Stimulated activated CD8-positive, alpha-beta memory T cell treated with anti-CD3 and anti-CD28 coated beads, Interleukin-7, amount 100 ng/mL, for 1 hour (primary cell): ENCODE data around the gene C2orf76.

Experiments
- DNase-seq, 2 donors: peaks; one replicate each; pipeline ENCODE4 v3.0.0-alpha.2; 2020; ENCODE audit warnings: low read depth in 2 of 2

C2orf76 gene

DNA sequence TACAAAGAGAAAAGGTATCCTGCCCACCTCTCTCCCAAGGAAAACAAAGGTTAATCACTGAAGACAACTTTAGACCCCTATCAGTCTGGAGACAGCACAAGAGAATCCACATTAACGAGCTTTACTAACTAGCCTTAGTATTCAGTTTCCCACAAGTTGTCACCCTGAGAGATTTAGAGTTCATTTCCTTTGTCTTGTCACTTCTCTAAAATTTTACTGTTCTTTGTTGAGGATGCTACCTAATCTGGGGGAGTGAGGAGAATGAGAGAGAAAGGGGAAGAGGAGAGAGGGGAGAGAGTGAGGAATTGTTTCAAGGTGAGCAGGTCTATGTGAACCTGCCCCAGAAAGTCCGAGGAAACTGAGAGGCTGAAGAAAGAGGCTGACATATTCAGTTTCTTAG, 28.4 kb downstream of the C2orf76 start:
- no peak for DNase-seq

DNA sequence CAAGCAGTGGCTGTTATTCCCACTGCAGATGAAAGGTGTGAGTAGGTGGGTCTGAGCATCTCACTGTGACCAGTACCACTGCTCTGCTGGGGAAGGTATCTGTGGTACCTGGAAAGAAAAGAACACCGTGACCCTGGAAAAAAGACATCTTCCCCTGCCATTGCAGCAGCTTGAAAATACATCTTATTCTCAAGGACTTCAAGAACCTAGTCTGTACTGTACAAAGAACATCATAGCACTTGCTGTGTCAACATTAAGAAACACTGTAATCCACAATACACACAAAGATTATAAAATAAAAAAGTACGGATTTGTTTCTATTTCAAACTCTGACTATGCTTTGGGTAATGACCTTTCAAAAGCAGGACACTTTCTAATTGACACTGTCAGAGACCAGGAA, 28.9 kb downstream of the C2orf76 start:
- no peak for DNase-seq

DNA sequence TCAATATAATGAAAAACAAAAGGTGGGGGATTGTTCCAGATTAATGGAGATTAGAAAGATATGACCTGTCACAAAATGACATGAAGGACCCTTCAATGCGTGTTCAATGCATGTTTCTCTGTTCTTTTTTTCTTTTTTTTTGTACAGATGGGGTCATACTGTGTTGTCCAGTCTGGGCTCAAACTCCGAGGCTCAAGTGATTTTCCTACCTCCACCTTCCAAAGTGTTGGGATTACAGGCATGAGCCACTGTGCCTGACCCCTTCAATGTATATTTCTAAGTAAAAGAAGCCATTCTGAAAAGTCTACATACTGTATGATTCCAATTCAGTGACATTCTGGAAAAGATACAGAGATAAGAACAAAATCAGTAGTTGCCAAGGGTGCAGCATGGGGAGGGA, 32.8 kb downstream of the C2orf76 start:
- DNase-seq: no peak

DNA sequence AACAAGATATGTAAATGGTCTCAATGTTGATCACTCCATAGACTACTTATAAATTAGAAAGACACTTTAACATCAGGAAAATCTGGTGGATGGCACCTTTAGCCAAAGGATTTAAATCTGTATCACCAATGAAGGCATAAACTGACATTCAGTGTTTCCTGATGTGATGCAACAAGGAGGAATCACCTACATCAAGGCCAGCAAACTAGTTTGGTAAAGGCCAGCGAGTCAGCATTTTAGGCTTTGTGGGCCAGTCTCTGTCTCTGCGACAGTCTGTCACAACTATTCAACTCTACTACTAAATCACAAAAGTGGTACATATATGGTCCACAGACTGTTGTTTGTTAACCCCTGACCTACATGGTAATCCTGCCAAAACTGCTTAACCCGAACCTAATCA, 33.3 kb downstream of the C2orf76 start:
- DNase-seq: no peak

DNA sequence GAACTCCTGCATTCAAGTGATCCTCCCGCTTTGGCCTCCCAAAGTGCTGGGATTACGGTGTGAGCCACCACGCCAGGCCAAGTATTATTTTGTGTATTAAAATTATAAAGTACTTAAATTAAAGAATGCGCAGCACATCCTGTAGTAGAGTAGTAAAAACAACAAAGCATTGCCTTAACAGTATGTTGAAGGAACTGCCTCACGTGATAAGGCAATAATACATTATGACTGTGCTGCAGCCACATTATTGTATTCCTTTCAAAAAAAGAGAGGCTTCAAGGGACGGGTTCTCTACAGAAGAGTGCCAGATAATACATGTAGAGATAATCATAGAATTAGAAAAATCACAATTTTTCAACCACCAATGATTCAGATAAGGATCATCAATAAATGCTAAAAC, 33.7 kb downstream of the C2orf76 start:
- no peak for DNase-seq

DNA sequence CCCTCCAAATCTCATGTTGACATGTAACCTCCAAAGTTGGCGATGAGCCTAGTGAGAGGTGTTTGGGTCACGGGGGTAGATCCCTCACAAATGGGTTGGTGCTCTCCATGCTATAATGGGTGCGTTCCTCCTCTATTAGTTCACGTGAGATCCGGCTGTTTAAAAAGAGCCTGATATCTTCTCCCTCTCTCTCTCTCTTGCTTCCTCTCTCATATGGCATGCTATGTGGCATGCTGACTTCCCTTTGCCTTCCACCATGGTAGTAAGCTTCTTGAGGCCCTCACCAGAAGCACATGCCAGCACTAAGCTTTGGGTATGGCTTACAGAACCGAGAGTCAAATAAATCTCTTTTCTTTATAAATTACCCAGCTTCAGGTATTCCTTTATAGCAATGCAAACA, 39.2 kb downstream of the C2orf76 start:
- DNase-seq: no peak

DNA sequence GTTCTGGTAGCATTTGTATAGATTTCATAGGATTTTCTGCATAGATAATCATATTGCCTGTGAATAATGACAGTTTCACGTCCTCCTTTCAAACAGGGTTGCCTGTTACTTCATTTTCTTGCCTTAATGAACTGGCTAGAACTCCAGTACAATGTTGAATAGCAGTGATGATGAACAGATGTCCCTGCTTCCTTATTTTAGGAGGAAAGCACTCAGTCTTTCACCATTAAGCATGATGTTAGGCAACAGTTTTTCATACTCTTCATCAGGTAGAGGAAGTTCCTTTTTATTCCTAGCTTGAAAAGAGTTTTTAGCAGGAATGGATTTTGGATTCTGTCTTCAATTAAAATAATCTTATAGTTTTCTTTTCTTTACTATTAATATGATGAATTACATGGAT, 39.7 kb downstream of the C2orf76 start:
- DNase-seq: no peak

DNA sequence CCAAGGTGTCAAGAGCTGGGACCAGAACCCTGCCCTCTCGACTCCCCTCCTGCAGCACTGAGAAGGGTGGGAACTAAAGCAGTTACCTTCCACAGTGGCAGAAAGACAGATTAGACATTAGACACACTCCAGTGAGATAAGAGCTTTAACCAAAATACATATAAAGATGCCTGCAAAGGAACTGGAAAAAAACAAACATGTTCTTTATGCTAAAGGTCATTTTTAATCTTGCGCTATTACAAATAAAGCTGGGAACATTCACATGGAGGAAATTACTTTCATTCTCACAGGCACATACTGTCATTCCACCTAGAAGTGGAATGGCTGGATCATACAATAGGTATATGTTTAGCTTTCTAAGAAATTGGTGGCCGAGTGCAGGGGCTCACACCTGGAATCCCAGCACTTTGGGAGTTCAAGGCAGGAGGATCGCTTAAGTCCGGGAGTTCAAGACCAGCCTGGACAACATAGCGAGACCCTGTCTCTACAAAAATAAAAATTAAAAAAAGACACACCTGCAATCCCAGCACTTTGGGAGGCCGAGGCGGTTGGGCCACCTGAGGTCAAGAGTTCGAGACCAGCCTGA, 41.9 kb downstream of the C2orf76 start:
- DNase-seq: no peak

DNA sequence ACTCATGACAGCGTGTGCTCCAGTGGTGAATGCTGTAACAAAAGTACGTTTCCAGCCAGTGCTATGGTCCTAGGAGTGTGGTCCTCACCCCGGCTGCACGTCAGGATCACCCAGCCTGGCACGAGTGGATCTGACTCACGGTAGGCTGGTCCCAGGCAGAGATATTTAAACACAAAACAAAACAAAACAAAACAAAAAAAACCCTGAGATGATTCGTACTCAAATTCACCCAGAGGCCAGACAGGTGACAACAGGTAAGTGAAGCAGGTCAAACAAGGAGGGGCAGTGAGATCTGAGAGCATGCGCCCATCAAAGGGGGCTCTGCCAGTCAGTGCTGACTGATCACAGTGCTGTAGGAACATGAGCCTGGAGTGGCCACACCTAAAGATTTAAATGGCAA, 43.2 kb downstream of the C2orf76 start:
- no peak for DNase-seq

DNA sequence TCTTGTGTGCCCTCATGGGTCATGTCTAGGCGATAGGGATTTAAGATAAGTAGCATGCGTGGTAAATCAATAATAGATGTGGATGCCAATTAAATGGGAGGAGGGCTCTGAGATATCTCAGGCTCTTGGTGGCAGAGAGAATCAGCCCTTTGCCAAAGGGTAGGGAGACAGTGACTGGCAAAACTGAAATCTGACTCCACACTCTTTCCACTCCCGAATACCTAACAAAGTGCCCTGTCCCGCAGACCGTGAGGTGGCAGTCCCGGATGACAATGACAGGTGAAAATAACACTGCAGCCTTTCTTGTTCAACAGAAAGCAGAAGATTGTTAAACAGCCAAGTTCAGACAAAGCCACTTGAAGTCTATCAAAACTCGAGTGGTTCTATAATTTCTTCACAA, 47.0 kb downstream of the C2orf76 start:
- no peak for DNase-seq

DNA sequence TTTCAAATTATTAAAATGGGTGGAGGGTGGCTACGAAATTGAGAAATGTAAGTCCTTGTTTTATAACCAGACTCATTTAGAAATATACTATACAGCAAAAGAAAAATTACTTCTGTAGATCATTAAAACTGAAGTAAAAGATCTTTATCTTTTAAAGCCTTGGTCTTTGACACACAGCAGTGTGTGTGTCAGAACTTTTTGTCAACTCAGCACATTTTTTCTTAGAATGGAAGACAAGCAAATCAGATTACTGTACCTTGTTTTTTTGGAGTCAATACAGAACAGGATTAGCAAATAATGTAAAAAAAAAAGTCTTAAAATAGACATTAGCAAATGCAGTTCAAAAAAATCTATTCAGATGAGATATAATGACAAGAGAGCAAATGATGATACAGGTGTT, 49.1 kb downstream of the C2orf76 start:
- no peak for DNase-seq

DNA sequence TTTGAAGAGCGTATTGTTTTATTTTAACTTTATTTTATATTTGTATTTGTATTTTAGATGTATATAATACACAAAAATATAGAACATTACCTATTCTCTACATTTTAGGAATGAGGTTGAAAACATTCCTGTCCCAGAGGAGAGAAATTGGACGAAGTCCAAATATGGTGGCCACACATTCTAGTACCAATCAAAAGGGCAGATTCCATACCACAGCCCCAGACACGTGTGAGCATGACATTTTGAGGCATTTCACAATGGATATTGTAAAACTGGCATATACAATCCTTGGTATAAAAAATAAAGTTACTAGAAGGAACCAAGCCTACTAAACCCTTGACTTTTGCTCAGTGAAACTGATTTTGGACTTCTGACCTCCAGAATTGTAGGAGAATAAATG, 50.6 kb downstream of the C2orf76 start:
- no peak for DNase-seq

DNA sequence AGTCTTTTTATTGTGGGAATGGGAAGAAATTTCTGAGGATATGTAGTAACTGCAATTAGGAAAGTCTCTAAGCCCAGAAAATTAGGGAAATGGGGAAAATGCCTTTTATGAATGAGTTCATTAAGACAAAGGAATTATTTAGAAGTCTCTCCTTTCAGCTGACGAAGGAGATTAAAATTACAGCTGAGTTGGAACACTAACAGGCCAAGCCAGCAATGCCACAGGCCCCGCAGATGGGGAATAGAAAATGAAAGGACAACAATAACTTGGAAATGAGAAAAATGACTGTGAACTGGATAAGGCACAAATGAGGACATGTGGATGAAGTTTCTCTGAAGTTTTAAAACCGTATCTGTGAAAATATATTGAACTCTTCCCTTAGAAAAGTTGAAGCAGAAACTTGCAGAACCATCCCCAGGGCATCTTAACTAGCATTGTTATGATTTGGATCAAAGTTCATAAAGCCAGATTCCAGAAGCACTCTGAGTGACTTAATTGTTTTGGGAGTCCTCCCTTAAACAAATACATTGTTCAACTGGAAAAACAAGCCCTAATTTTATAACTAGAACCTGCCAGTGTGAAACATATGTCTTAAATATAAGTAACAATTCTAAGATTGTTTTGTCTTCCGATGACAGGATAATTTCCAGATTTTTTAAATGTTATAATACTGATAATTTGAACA, 51.3 kb downstream of the C2orf76 start:
- no peak for DNase-seq

DNA sequence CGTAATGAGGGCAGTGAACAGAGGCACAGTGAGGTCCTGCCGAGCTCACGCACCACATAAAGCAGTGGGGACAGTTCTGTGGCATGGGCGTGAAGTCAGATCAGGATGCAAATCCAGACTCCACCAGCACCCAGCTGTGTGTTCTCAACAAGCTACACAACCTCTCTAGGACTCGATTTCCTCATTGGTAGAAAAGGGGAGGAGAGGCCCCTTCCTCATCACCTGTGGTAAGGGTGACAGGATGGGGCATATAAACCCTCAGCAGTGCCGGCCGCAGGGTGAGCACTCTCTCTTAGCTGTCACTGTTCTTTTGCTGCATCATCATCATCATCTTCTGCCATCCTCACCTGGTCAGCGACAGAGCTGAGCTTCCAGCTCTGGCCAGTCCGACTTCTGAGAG, 54.8 kb downstream of the C2orf76 start:
- no peak for DNase-seq

DNA sequence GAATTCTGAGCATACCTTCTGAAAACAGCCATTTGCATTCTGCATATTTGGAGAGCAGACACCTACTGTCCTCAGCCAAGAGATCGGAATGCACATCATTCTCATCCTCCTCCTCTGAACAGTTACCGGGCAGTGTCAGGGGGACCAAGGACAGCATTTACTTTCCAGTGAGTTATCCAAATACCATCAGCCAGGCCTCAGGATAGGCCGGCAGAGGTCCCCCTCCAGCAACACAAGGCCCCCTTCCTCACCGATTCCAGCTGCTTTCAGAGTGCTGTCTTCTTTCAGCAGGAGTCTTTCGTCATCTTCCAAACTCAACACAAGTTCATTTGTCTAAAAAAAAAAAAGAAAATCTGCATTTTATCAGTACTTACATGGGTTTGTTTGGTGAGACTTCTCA, 55.3 kb downstream of the C2orf76 start:
- no peak for DNase-seq

DNA sequence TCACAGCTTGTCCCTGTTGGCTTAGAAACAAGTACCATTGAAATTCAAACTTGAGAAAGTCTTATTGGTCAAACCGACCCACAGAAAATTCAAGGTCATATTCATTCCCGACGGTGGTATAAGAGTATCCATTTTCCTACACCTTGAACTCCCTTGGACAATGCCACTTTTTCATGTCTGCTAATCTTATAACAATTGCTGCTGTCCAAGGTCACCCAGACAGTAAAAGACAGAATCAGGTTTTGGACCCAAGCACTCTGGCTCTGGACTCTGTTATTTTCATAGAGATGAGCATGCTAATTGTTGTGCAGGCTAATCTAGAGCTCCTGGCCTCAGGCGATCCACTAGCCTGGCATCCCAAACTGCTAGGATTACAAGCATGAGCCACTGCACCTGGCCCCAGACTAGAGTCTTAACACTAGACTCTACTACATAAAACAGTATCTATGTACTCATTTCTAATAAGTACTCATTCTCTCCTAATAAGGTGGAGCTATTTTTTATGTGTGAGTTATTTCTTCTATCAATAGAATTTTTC, 57.8 kb downstream of the C2orf76 start:
- DNase-seq: no peak

DNA sequence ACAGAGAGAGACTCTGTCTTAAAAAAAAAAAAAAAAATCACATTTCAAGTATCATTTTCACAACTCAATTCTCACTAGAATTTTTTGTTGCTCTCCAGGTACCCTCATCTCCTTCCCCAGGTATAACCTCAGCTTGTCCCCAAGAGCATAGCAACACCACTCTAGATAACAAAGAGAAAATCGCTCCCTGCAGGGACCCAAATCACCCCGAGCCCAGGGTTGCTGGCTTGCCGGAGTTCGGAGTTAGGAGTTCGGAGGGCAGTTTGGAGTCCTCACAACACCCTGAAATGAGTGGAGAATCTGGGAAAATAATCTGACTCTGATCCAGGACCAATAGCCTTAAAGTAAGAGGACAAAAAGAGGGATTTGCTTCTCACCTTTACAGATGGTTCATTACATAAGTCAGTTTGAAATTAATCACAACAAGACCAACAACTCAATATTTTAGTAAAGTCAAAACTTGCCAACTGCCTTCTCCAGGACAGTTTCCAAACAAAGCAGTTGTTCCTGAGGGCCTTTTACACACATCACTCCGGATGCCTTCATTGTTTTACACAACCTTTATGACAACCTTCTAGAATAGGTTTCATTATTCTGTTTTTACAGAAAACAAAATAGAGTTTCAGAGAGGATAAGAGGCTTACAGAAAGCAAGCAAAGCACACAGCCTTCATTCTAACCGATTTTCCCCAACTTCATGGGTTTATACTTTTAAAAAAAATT, 59.1 kb downstream of the C2orf76 start:
- no peak for DNase-seq

DNA sequence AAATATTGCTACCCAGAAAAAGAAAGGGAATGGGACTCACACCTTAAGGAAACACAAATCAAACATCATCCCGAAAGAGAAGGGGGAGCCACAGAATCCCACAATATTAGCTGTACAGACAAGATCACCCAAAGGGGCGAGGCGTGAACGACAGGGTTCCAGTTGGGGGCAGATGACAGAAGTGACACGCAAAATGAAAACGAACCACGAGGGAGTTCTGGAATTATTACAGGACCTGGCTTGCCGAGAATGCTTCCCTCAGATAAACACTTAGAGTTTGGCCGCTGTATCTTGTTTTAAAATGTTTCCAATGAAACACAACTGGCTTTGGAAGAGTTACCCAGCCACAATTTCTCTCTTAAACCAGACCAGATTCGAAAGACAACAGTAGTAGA, 60.4 kb downstream of the C2orf76 start:
- DNase-seq: no peak

DNA sequence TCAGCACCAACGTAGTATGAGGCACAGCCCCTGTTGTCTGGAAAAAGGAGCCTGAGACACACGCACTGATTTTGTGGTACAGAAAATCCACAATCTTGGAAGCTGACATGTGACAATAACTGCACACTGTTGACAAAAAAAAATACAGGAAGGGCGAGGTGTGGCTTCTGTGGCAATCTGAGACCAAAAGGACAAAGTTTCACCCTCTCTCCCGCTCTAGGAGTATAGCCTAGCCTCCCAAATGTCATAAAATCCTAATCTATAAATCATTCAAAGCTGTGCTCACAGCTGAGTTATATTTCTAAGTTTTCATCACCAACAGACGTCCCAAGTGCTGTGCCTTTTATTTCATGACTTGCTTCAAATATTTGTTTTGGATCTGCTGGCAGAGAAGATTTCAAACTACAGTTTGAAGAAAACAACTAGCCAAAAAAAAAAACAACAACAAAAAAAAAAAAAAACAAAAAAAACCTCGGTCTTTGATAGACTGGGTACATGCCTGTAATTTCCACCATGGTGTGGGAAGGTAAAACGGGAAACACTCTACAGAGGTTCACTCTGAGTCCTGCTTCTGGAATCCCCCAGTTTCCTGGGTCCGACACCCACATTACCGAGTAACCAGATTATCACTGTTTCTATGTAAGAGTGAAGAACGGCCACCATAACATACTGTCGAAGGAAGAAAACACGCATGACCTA, 61.0 kb downstream of the C2orf76 start:
- no peak for DNase-seq

DNA sequence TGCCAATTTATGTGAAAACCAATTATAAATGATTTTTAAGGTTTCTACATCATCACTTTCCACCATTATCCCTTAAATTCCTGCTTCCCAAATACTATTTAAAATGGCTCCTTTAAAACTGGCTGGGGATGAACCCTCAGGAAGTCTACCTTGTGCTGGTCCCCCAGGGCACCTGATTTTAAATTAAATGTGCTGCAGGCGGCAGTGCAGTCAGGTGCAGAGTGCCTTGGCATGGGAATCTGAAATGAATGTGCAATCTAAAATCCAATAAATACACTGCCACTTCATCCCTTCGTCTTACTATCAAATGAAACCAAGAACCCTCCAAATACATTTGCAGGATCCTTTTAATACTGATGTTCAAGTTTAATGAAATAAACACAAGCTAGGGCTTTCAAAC, 61.8 kb downstream of the C2orf76 start:
- DNase-seq: no peak

DNA sequence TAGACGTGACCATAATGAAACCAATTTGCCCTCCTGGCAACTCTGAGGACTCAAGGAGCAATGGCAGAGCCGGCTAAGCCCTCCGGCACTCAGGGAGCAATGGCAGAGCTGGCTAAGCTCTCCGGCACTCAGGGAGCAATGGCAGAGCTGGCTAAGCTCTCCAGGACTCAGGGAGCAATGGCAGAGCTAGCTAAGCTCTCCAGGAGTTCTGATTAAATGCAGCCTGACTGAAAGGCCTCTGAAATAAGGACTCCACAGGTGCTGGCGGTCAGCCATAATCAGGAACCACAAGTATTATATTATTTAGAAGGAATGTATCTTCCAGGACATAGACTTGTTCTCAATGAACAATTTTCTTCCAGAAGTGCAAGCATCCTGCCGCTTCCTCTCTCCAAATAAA, 65.2 kb downstream of the C2orf76 start:
- DNase-seq: no peak

DNA sequence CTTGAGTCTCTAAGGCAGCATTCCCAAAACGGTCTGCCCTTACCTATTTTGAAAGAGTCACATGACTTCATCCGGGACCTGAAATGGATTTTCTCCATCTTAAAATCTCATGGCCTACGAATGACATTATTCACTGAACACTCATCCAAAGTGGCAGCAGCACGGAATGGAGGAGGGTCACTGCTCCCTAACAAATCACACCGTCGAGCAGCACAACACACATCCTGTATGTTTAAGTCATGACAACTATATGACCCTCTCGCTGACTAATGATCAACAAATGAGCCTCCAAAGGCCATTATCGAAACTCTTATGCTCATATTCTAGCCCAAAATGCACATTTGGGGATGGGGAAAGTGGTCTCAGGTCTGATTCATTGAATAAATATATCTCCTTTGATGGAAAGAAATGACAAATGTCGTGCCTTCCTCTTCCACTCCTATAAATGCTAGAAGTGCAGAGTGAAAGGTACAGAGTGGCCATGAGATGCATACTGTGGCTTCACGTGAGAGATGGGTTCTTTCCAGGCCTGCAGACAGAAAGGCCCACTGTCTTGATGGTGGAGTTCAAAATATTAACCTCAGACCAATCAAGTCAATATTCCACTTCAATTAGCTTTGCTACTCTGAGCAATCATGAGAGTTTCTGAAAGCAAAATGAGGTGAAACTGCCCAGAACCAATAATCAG, 70.8 kb downstream of the C2orf76 start:
- no peak for DNase-seq
